Measurements from ENCODE around the gene ARSG.

DNA sequence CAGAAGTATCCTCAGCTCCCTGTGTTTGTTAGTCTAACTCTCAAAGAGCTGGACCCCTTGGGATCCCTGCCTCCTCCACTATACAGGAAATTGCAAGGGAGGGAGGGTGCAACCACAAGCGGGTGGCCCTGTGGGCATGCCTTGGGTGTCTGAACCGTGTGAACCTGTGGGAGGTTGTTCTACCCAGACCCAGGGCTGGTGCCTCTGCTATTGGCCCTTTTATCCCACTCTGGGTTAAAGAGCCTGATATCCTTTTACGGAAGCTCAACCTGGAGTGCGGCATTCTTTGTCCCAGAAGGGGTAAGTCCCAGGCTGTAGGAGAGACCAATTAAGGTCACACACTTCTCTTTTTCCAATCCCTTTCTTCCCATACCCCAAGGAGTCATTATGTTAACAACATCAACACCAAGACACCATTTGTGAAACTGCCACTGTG is 53.4 kb downstream of the ARSG start:
- no peak for TF ChIP-seq RAD21 (conservative IDR thresholded peaks at IDR 0.05 in 1 of 2, IDR thresholded peaks at IDR 0.05 in 1 of 2)
- no peak for TF ChIP-seq CBX8 (IDR thresholded peaks at IDR 0.05)
- no peak for TF ChIP-seq E2F6 (IDR thresholded peaks at IDR 0.05; ENCODE audit: borderline replicate concordance, low read depth)
- TF ChIP-seq CTCF (IDR thresholded peaks at IDR 0.05): no peak
- no peak for TF ChIP-seq RCOR1 (IDR thresholded peaks at IDR 0.05; ENCODE audit: low read depth, low read length)
